Hepatocyte (in vitro differentiated cells): ENCODE data around the gene CPLX4.

Experiments used
- EZH2 ChIP-seq: fragments of 200-600 bp; sonication (generic); IDR thresholded peaks from 2 replicates; pipeline ENCODE4 v1.6.1; 2016; ENCODE audit warnings: antibody characterized with exemption, mild to moderate bottlenecking, borderline replicate concordance
- TF ChIP-seq, protein P1 (sequence below): fragments of 200-600 bp; sonication (generic); IDR thresholded peaks from 2 replicates; pipeline ENCODE4 v1.5.1; 2016; ENCODE audit warnings: antibody characterized with exemption, mild to moderate bottlenecking; ENCODE audit not compliant: poor library complexity

DNA sequence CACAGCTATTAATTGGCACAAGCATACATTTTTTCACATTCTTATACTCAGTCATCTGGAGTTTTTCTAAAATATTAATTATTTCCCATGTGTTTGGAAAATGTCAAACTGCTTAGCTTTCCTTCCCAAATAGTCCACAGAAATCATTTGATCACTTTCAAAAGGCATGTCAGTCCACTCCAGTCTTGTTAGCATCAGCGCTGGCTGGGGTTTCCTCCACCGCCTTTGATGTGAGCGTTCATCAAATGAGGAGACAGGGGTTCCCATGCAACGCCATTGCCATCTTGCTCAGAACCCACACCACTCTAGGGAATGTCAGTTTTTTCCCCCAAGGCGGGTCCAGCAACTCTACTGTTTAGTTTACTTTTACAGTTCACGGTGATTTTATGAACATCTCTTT, 32.1 kb downstream of the CPLX4 start:
- TF ChIP-seq, protein P1, sequence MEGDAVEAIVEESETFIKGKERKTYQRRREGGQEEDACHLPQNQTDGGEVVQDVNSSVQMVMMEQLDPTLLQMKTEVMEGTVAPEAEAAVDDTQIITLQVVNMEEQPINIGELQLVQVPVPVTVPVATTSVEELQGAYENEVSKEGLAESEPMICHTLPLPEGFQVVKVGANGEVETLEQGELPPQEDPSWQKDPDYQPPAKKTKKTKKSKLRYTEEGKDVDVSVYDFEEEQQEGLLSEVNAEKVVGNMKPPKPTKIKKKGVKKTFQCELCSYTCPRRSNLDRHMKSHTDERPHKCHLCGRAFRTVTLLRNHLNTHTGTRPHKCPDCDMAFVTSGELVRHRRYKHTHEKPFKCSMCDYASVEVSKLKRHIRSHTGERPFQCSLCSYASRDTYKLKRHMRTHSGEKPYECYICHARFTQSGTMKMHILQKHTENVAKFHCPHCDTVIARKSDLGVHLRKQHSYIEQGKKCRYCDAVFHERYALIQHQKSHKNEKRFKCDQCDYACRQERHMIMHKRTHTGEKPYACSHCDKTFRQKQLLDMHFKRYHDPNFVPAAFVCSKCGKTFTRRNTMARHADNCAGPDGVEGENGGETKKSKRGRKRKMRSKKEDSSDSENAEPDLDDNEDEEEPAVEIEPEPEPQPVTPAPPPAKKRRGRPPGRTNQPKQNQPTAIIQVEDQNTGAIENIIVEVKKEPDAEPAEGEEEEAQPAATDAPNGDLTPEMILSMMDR, result no peak
- TF ChIP-seq EZH2, result no peak
